Measurements from ENCODE around the gene MAST4.
"Not testable (repeated sequence)": the region's sequence is repeated elsewhere in the genome, so short reads cannot be mapped to it uniquely, and the experiment has no call there.

MAST4 gene

GRCh38 chr5:67100301-67100700 lies 504.1 kb downstream of the MAST4 start:
- DNase-seq = no peak

DNA sequence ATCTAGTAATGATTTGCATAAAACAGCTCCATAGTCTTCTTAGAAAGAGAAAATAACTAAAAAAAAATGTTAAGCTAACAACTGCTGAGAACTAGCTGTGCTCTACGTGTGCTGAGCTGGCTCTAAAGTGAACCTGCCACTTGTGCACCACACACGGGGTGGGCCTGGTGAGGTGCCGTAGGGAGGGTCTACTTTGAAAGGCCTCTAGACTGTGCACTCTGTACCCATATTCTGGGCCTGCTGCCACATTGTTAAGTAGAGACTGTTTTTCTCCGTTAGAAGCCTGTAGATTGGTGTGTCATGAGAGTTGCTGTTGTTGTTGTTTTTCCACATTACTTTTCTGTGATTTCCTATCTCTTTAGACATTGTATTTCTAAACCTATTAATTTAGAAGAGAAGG lies 506.5 kb downstream of the MAST4 start:
- no peak for DNase-seq

GRCh38 chr5:67104859-67105258 lies 508.7 kb downstream of the MAST4 start:
- DNase-seq = no peak

GRCh38 chr5:67105270-67105669 lies 509.1 kb downstream of the MAST4 start:
- DNase-seq = no peak

- DNase-seq = no peak
Observed at GRCh38 chr5:67106626-67107342, 510.6 kb downstream of the MAST4 start.

DNA sequence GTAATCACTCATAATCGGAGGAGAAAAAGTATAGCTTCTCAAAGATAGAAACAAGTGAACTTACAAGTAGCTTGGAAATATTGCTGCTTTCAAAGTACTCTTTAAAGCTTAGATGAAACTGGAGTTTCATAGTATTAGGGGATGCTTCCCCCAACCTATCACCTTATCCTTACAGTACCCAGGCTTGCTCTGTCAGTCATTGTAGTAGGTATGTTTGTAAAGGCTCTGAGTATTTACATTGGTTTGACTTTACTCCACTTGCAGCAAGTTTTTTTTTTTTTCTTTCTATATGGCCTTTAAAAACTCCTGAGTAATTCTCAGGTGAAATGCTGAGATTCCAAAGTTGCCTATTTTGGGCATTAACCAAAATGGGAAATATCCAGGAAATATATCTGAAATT lies 515.6 kb downstream of the MAST4 start:
- DNase-seq = no peak

DNA sequence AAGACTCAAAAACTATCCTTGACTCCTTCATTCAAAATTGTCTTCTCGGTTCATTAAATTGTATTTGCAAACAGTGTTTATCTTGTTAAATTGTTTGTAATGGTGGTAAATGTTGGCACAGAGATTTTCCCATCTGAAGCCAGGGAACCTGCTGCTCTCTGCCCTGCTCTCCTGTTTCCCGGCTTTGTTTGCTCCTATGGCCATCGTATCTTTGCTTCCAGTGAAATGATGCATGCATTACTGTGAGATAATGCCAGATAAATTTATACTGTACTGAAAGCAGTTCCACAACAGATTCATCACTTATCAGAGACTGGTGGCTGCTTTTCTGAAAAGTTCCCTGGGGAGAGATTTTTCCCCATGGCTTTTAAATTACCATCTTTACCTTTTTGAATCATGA lies 519.1 kb downstream of the MAST4 start:
- no peak for DNase-seq

GRCh38 chr5:67115817-67116216 lies 519.6 kb downstream of the MAST4 start:
- DNase-seq = no peak

DNA sequence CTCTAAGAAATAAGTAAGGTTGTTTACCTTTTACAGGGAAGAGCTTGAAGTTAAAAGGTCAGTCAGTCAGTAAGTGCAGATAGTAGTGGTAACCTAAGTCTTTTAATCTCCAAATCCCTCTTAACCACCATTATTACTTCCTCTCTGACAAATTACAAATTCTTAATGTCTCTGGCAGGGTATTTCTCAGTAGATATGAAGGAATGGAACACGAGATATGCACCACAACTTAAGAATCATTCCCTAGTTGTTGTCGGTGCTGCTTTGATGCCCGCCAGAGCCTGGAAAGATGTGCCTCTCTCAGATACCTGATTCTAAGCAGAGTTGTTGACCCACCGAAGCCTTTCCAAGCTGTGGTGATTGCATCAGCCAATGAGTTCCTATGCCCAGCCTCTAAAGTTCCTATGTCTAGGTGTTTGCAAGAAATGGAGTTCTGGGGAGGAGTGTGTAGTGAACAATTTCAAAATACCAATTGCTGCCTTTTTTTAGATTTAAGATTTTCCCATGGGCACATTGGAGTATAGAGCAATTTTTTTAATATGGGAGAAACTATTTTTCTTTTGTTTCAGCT lies 521.9 kb downstream of the MAST4 start:
- DNase-seq = no peak

- no peak for DNase-seq
Observed at GRCh38 chr5:67119010-67119409, 522.8 kb downstream of the MAST4 start.

- no peak for DNase-seq
Observed at GRCh38 chr5:67120032-67120431, 523.8 kb downstream of the MAST4 start.

DNA sequence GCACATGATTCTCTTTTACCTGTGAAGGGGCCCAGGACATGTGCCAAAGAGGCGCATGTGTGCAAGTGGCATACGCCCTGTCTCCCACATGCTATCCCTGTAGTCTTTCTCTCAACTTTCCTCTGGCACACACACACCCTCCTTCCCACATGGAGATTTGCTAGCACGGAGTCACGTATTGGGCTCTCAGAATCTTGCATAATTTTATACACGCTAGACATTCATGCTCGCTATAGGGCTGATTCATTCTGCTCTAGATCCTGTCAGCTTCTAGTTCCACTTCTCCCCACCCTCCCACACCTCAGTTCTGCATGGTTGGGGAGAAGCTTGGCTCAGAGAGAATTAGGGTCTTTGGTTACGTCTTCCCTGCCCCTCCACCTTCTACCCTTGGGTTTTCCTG lies 527.6 kb downstream of the MAST4 start:
- no peak for DNase-seq

GRCh38 chr5:67124556-67124955 lies 528.4 kb downstream of the MAST4 start:
- no peak for DNase-seq

- not testable (repeated sequence) for DNase-seq
Observed at GRCh38 chr5:67127347-67127895, 531.2 kb downstream of the MAST4 start.

GRCh38 chr5:67129768-67130167 lies 533.6 kb downstream of the MAST4 start:
- DNase-seq = no peak

DNA sequence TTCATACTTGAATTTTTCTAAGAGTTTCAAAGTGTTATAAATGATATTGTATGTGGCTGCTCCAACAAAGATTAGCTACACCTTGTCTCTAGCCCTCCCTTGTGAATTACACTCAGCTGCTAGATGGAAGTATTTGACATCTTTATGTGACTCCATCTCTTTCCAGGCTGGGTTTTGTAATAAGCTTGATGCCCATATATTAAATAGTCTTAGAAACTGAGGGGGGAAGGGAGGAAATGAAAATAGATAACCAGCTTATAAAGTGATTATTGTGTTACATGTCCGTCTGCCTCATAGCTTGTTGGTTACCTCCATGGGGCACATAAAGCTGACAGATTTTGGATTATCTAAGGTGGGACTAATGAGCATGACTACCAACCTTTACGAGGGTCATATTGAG lies 537.0 kb downstream of the MAST4 start:
- no peak for DNase-seq

DNA sequence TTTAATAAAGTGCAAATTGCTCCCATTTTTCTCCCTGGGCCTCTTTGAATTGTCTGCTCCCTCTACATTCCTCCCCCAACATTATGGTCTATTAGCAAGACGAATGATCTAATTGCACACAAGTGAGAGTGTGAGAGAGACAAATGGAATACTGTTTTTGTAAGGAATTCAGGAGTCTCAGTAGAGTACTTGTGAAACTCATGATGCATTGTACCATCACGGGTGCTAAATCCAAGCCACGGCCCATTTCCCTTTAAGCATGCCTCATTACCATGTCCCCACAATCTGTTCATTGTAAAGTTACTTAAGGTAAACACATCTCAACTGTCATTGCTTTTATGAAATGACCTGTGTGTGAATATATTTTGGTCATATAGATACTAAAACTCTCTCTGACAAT lies 537.6 kb downstream of the MAST4 start:
- no peak for DNase-seq

DNA sequence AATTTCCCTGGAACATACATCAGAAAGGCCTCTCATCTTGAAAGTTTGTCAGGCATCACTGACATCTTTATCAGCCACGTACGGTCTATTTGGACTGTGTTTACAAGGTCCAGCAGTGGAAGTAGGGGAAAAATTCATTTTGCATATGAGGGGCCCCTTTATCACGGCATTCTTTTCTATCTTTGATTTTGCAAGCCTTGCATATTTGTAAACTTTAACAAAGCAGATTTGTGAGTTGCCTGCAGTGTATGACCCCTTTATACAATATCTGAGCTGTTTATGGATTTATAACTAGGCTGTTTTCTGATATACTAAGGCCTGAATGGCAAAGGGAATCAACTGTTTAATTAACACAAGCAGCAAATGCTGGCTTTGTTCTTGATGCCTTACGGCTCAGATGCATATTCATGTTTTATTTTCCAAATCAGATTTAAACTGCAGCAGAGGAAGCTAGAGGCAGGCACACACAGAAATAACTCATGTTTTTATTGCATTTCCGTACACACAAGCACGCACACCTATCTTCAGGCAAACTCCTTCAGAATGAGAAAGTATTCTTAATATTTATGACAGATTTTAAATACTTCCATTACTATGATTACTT lies 539.3 kb downstream of the MAST4 start:
- no peak for DNase-seq

- no peak for DNase-seq
Observed at GRCh38 chr5:67139030-67139429, 542.8 kb downstream of the MAST4 start.

DNA sequence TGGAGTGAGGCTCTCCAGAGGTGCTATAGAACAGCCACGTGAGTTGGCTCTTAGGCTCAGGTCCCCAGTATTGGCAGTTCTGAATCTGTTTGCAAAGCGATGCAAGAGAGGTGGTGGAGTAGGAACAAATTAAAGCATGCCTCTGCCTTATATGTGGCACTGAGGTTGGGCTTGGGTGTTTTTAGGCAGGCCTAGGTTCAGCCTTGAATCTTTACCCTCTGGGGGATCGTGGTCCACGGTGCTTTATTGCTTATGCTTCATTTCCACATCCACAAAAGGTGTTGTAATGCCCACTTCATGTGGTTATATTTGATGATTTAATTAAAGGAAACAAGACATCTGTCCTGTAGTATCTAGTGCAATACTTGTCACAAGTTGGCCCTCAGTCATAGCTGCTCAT lies 544.2 kb downstream of the MAST4 start:
- no peak for DNase-seq

- DNase-seq = no peak
Observed at GRCh38 chr5:67141644-67142043, 545.5 kb downstream of the MAST4 start.

- DNase-seq = no peak
Observed at GRCh38 chr5:67142816-67143215, 546.6 kb downstream of the MAST4 start.

GRCh38 chr5:67143549-67143948 lies 547.4 kb downstream of the MAST4 start:
- DNase-seq = no peak

DNA sequence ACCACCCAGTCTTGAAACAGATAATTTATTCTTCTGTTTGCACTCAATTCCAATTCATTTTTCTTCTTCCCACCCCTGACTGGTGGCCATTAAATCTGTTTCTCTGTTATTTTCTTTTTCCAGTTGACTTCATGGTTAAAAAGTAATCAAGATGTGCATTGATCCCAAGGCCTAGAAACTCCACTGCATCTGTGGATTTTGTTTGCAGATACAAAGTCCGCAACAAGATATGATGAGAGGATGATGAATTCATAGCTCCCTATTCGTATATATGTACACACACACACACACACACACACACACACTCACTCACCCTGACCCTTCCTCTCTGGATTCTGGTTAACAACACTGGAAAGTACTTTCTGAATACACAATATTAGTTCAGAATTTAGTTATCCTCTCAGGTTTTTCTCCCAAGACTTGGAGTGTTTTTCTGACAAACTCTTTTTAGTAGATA lies 548.0 kb downstream of the MAST4 start:
- DNase-seq = no peak
